Activated CD4-positive, alpha-beta T cell treated with anti-CD3 and anti-CD28 coated beads for 24 hours (primary cell): Measurements from ENCODE around the gene RBM38.
"Not testable (repeated sequence)": the region's sequence is repeated elsewhere in the genome, so short reads cannot be mapped to it uniquely, and the experiment has no call there.

Experiments
- DNase-seq, 2 donors: peaks; one replicate each; pipeline ENCODE4 v3.0.0-alpha.2; 2020; ENCODE audit warnings: low read depth in 2 of 2

The RBM38 gene

DNA sequence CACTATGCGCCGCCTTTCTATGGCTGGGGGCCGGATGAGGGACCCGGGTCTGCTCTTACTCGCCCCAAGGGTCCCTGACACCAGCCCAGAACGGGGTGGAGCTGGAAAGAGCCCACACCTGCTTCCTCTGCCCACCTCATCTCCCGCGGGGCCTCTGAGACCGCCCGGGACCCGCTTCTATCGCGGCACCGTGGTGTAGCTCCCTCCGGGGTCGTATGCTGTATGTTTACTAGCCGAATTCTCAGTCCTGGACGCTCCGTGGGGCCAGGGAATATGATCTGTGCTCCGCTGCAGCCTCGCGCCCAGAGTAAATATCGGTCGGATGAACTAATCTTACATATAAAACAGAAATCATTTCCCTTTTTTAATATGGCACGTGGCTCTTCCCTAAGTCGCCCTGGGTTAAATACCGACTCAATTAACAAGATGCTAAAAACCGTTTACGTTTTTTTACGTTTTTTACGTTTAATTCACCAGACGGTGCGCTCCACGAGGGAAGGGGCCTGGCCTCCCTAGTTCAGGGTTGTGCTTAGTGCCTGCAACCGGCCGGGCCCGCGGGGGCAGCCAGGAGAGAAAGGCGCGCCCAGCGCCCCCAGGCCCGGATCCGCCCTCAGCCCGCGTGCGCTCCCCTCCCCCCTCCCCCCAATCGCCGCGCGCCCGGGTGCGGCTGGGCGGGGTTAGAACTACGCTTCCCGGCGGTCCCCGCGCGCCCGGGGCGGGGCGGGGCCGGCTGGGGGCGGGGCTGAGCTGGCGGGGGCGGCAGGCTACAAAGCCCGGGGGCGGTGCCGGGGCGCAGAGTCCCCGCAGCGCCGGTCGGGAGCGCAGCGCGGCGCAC is at the start of gene RBM38:
RBM38 (plus strand) TSS at position 793 of the 835 bp plus-strand sequence. CDS start 186 bp downstream, outside the sequence.
- peak; percentile 73 to 77 for DNase-seq

DNA sequence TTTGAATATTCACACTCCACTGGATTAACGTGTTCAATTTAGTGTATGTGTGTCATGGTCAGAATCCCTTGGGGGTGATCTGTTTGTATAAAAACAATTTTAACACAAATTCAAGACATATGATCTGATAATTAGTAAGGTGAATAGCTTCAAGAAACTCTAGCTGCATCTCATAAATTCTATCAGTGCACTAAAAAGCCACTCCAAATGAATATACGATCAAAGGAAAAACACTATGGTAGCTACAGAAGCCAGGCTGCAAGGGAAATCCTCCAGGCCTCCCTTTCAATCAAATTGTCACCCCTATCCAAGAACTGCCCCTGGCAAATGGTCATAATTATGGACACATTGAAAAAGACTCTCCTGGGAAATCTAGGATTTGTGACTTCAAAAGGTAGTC is 49.5 kb upstream of the RBM38 start:
- no peak for DNase-seq

DNA sequence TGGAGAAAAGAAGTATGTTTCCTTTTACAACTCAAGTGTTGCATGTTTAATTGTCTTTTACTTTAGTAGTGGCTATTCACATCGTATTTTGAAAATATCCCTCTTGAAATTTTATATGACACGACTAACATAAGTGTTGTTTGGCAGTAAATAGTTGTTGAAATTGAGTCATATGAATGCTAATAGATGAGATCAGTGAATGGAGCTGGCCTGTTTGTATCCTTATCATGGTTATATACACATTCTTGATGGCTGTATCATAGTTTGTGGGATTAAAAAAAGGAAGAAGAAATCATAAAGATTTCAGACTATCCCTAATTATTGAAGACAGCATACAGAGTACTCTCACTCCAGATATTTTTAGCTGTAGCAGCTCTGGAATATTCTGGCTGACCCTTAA is 48.4 kb upstream of the RBM38 start:
- DNase-seq: no peak

DNA sequence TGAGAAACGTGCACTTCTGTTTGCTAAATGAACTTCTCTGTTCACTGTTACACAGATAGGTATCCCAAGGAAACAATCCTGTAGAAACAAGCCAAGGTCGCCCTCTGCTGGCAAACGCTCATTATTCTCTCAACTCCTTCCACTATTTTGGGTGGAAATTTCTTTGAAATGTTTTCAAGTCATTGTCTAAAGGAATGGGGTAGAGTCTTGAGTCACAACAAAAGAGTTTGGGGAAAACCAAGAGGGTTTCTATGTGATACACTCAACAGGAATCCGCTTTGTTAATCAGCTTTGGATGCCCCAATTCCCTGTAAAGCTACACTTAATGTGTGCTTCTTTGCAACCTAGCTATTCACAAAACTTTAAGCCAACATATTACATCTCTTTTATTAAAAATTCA is 44.7 kb upstream of the RBM38 start:
- DNase-seq: peak; percentile 59 to 64

DNA sequence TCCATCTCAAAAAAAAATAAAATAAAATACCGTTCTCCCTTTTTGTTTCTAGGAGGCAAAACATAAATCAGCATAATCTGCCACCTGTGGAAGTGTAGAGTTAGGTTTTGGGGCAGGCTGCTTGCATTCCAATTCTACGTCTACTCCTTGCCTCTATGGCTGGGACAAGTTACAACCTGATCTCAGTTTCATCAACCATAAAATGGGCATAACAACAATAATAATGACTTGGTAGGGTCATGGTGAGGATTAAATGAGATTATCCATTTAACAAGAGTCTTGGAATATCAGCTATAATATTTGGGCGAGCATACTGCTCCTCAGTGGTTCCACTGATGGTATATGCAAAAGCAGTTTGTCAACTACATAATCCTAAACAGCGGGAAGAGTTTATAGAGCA is 43.8 kb upstream of the RBM38 start:
- no peak for DNase-seq

DNA sequence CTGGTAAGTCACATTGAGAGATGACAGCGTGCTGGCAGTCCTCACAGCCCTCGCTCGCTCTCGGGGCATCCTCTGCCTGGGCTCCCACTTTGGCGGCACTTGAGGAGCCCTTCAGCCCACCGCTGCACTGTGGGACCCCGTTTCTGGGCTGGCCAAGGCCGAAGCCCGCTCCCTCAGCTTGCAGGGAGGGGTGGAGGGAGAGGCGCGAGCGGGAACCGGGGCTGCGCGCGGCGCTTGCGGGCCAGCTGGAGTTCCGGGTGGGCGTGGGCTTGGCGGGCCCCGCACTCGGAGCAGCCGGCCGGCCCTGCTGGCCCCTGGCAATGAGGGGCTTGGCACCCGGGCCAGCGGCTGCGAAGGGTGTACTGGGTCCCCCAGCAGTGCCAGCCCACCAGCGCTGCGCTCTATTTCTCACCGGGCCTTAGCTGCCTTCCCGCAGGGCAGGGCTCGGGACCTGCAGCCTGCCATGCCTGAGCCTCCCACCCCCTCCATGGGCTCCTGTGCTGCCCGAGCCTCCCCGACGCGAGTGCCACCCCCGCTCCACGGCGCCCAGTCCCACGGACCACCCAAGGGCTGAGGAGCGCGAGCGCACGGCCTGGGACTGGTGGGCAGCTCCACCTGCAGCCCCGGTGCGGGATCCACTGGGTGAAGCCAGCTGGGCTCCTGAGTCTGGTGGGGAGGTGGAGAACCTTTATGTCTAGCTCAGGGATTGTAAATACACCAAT is 42.8 kb upstream of the RBM38 start:
- DNase-seq: not testable (repeated sequence)

DNA sequence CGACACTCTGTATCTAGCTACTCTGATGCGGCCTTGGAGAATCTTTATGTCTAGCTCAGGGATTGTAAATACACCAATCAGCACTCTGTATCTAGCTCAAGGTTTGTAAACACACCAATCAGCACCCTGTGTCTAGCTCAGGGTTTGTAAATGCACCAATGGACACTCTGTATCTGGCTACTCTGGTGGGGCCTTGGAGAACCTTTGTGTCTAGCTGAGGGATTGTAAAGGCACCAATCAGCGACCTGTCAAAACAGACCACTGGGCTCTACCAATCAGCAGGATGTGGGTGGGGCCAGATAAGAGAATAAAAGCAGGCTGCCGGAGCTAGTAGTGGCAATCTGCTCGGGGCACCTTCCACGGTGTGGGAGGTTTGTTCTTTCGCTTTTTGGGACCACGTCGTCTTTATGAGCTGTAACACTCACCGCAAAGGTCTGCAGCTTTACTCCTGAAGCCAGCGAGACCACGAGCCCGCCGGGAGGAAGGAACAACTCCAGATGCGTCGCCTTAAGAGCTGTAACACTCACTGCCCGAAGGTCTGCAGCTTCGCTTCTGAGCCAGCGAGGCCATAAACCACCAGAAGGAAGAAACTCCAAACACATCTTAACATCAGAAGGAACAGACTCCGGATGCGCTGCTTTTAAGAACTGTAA is 42.1 kb upstream of the RBM38 start:
- not testable (repeated sequence) for DNase-seq

DNA sequence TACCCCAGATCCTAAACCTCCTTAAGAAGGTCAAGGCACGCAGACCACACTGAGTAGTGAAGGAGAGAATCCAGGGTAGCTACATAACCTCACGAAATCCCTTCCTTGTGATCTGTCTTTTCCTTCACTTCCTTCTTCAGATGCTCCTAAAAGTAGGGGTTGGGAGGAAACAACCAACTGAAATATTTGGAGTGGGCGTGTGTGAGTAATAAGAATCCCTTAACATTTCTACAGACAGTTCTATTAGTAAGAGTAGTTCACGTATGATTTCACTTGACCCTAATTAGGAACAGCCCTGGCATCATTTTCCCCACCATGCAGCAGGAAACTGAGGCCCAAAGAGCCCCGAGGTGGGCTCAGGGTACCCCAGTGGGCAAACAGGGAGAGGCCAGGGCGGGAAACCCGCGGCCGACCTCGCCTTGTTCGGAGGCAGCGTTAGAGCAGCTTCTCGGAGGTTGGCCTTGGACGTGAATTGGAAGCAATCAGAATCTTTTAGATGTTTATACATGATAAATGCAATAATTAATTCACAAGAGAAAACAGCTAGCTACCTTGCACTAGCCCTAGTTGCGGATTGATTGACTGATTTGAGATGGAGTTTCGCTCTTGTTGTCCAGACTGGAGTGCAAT is 41.0 kb upstream of the RBM38 start:
- no peak for DNase-seq

DNA sequence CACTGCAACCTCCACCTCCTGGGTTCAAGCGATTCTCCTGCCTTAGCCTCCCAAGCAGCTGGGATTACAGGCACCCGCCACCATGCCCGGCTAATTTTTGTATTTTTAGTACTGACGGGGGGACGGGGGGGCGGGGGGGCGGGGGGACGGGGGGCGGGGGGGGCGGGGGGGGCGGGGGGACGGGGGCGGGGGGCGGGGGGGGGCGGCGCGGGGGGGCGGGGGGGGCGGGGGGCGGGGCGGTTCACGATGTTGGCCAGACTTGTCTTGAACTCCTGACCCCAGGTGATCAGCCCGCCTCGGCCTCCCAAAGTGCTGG is 40.5 kb upstream of the RBM38 start:
- DNase-seq: not testable (repeated sequence)

DNA sequence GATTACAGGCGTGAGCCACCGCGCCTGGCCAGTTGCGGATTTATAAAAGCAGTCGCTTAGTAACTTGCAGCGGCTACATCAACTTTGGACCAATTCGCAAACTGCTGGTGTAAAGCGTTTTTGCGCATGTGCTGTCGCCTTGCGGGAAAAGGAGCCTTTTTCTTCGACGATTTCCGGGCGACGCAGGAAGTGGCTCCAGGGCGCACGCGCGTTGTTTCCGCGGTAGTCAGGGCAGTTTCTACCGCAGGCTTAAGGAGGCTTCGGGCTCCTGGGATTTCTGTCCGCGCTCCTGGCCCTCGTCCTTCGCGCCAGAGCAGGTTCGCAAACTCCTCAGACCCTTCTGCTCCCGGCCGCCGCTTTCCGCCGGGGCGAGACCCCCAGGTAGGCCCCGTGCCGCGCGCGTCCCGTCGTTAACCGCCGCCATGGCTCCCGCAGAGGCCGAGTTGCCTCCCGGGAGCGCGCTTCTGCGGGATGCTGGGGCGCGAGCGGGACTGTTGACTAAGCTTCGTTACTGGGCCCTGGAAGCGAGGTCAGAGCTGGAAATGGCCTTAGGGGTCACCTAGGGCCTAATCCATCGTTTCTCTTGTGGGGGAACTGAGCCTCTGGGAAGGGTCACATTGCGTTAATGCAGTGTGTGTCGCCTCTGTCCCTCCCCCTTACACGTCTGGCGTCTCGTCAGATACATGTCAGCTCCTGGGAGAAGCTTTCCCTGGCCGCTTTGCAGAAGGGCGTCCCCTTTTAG is 40.0 kb upstream of the RBM38 start, which contains the start of gene RAE1:
RAE1 (plus strand) TSS at position 214 of the 742 bp plus-strand sequence. CDS start 2,784 bp downstream, outside the sequence.
- peak; percentile 81 to 82 for DNase-seq

DNA sequence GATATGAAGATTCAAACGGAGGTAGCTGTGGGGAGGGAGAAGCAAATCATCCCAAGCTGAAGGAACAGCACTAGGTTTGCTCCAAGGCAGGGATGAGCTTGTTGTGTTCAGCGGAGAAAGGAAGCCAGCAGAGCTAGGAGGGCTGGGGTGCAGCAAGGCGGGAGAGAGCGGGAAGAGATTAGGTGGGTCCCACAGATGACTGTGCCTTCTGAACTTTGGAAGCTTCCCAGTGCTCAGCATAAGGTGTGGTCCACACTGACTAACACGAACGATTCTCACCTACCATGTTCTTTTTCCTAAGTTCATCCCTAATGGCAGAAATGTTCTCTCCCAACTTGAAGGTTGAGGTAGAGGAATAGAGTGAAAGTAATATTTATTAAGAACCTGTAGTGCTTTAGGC is 38.9 kb upstream of the RBM38 start:
- DNase-seq: no peak

DNA sequence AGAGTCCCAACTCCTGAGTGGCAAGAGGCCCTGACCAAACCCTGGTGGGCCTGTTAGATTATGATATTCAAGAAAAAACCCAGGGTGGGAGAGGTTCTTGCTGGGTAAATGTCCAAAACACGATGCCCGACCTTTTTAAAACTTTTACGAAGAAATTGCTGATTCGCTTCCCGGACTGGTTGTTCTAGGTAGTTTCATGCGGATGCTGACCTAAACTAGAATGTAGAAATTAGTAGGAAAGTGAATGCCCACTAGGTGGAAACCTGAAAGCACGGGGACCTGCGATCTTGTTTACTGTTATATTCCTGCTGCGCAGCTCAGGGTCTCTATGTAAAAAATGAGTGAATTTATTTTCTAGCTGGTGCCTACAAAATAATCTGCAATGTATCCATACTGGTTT is 37.8 kb upstream of the RBM38 start:
- no peak for DNase-seq

DNA sequence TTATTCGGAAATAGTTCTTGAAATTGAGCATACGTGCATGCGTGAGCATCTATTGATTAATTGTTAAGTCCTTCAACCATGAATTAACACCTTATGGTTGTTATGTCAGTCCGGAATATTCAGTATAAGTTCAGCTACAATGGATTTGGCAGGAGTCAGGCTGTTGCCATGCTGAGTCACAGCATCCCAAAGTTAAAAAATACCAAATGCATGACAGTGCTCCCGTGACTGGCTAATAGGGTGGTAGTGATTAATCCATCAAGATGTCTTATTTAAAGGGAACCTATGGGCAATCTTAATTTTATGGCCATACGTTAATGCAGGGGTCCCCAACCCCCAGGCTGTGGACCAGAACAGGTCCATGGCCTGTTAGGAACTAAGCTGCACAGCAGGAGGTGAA is 29.7 kb upstream of the RBM38 start:
- no peak for DNase-seq

DNA sequence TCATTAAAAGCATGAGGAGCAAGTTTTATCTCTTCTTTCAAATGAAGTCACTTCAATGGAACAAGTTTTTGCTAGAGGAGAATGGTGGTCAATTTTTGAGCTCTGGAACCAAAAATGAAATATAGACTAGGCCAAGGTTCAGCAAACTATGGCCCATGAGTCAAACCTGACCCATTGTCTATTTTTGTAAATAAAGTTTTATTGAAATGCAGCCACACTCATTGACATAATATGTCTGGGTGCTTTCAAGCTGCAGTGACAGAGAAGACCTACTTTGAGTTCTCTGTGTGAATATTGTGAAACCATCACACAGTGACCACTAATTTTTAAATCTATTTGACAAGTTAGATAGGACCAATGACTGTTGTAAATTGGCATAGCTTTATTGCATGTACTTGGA is 26.7 kb upstream of the RBM38 start:
- DNase-seq: no peak

DNA sequence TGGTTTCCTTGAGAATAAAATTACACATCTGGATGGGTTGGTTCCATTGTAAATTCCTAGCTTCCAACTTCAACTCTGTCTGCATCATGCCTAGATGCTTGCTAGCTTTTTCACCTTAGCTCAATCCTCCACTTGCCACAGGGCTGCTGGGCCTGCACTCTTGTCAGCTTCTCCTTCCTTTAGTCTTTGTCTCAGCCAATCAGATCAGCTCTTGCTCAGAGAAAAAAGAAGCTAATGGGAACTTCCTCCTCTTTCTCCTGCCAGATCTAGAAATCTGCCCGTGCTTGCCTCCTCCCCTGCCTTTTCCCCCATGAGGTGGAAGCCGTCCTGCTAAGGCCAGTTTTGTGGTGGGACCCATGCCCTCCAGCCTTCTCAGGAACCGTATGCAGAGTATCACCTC is 21.6 kb upstream of the RBM38 start:
- DNase-seq: no peak

DNA sequence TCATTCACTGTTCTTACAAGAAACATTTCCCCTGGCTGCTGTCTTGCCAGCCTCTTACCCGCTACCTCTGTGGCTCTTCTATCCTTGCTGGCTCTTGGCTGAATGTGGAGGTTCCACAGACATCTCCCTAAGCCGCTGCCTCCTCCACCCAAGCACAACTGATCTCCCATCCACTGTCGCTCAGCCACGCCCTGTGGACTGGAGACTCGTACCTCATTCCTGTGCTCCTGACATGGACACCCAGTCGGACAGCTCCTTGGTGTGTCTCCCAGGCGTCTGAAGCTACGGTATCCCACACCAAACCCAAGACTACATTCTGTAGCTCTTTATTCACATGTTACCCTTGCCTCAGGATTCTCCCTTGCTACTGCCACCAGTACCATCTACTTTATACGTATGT is 20.9 kb upstream of the RBM38 start:
- no peak for DNase-seq

DNA sequence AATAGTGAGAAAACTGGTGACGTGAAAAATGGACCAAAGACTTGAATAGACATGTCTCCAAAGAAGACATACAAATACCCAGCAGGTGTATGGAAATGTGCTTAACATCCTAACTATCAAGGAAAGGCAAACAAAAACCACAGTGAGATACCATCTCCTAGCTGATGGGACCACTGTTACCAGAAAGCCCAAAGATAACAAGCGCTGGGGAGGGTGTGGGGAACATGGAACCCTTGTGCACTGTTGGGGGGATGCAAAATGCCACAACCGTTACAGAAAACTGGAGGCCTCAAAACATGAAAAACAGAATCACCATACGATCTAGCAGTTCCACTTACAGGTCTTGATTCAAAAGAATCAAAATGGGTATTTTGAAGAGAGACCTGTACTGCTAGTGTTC is 19.8 kb upstream of the RBM38 start:
- DNase-seq: no peak

DNA sequence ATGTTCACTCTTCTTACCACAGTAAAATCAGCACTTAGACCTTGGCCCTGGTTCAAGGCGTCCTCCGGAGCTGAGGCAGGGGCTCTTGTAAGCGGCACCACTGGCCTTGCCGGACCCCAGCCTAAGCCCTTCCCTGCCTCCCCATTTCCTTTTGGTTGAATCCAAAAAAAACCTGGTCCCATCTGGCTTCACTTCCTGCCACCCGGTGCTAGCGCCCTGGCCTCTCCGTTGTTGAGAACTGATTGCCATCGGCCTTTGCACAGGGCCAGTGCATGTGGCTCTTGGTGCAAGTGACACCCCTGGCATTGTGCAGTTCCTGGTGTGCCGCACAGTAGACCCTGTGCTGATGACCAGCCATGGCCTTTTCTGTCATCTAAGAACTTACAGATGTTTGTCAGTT is 19.0 kb upstream of the RBM38 start:
- DNase-seq: no peak

DNA sequence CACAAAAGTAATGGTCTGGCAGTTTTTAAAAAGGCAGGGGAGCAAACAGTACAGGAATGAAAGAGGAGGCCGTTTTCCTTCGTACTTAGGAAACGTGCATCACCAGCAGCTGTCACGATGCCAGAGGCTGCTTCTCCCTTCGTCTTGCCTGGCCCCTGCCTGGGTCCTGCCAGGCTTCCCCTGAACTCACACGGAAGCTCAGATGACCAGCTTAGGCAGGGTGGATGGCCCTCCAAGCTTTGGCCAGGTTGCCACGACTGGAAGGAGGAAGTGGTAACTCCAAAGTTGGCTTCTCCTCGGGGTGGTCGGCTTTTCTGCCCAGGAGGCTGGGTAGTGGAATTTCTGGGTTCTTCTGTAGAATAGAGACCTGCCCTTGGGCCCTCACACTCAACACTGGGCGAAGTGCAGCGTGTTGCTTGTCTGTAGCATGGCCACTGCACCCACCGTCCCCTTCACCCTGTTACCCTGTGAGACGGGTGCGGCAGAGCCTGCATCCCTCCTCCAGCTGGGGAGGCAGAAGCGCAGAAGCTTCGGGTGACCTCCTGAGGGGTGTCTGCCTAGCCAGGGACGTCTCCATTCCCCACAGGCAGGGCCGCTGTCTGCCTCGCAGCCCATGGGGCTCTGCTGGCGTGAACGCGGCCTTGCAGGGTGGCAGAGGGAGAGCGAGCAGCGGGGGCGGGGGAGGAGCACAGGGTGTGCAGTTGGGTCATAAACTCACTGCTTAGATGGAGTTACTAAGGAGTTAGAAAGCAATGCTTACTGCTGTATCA is 18.4 kb upstream of the RBM38 start:
- DNase-seq: no peak

DNA sequence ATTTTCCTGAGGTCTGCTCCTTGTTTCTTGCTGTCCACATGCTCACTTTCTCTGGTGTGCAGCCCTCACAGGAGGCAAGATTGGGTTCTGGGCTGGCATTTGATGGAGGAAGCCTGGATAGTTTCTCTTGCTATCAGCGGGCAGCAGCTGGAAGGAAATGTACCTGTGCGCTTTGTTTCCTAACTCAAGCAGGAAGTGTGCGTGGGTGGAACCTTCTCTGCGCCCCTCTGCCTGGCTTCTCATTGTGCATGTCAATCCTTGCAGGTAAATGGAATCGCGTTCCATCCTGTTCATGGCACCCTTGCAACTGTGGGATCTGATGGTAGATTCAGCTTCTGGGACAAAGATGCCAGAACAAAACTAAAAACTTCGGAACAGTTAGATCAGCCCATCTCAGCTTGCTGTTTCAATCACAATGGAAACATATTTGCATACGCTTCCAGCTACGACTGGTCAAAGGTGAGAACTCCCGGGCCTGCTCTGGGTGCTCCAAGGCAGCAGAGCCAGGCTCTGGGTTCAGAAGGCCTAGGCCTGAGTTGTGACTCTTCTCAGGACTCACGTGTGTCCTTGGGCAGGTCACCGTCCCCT is 16.8 kb upstream of the RBM38 start:
- DNase-seq: no peak
